Inflammatory macrophage treated with lipopolysaccharide for 1 hour (primary cell): Measurements from ENCODE around the gene TTYH3.
"Not testable (repeated sequence)": the region's sequence is repeated elsewhere in the genome, so short reads cannot be mapped to it uniquely, and the experiment has no call there.

ENCODE experiments used
- DNase-seq, 2 donors: peaks; one replicate each; pipeline ENCODE4 v3.0.0-alpha.2; 2020 to 2022

TTYH3 gene

DNA sequence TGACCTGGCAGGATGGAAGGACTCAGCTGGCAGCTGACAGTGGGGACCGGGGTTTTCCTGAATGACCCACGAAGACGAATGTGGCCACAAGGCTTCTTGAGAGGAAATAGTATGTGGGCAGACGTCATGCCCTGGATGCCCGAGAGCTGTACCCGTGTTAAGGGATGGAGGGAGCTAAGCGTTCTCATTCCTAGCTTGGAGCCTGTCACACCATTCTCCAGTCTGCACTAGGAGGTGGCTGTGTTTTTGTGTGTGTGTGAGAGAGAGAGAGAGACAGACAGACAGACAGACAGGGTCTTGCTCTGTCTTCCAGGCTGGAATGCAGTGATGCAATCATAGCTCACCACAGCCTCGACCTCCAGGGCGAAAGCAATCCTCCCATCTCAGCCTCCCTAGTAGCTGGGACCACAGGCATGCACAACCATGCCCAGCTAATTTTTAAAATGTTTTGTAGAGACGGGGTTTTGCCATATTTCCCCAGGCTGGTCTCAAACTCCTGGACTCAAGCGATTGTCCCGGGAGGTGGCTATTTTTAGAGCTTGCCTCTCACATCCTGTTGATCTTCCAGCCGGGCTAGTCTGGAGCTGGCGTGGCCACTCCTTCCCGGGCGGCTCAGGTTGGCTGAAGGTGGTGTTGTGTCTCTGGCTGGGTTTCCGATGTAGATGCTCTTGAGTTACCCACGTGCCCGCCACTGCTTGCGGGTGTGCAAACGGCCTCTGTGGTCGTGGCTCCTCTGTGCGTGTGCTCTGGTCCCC lies 58.3 kb downstream of the TTYH3 start:
- DNase-seq = peak; percentile 72 to 89

DNA sequence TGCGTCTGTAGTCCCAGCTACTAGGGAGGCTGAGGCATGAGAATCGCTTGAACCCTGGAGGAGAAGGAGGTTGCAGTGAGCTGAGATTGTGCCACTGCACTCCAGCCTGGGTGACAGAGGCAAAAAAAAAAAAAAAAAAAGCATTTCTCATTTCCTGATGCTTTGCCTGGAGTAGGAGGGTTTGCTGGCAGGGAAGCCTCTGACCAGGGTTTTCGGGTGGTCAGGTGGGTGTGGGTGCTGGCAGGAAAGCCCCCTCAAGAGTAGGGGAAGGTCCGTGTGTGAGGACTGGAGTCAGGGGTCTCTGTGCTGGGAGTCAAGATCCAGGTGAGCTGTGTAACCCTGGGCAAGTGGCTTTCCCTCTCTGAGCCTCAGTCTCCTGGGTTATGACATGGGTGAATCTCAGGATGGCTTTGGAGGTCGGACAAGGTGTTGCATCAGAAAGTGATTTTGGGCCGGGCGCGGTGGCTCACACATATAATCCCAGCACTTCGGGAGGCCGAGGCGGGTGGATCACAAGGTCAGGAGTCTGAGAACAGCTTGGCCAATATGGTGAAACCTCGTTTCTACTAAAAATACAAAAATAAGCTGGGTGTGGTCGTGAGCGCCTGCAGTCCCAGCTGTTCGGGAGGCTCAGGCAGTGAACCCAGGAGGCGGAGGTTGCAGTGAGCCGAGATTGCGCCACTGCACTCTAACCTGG lies 59.4 kb downstream of the TTYH3 start:
- peak; percentile 61 to 89 for DNase-seq

GRCh38 chr7:2691932-2692439 lies 60.2 kb downstream of the TTYH3 start:
- DNase-seq = not testable (repeated sequence)

- DNase-seq = no peak
Measured at GRCh38 chr7:2692543-2692942, 60.8 kb downstream of the TTYH3 start.

GRCh38 chr7:2693420-2694121 lies 61.8 kb downstream of the TTYH3 start:
- DNase-seq = peak; percentile 88 to 95

GRCh38 chr7:2694122-2694436 lies 62.3 kb downstream of the TTYH3 start:
- DNase-seq = not testable (repeated sequence)

GRCh38 chr7:2698581-2699288 lies 66.9 kb downstream of the TTYH3 start:
- no peak for DNase-seq

DNA sequence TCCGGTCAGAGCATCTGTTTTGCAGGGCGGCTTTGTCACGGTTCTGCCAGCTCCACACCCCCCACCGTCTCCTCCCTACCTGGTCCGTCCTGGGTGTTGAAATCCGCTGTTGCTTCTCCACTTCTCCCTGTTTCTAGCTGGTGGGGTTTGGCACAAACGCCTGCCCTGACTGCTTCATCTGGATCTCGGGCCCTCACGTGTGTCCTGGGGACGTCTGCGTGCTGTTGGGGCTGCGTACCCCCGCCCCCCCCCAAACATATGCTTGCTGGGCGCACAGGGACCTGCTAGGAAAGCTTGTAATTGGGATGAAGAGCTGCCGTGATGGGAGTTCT lies 67.5 kb downstream of the TTYH3 start:
- DNase-seq = no peak

DNA sequence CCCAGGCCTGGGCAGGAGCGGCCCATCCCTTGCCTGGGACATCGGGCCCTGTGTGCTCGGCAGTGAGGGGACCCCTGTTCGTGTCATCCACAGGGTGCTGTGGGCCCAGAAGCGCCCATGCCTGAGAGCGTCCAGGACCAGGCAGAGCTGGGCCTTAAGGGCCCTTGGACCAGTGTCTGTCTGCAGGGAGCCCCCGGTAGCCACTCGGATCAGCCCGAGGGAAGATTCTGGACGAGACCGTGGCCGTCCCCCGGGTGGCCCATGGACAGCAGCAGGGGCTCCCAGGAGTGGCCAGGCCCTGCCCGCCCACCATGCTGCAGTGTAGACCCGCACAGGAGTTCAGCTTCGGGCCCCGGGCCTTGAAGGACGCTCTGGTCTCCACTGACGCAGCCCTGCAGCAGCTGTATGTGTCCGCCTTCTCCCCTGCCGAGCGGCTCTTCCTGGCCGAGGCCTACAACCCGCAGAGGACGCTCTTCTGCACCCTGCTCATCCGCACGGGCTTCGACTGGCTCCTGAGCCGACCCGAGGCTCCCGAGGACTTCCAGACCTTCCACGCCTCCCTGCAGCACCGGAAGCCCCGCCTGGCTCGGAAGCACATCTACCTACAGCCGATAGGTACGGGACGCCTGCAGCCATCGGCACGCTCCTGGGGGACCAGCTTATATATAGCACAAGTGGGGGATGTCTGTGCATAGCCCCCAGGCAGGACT lies 68.5 kb downstream of the TTYH3 start:
- no peak for DNase-seq

DNA sequence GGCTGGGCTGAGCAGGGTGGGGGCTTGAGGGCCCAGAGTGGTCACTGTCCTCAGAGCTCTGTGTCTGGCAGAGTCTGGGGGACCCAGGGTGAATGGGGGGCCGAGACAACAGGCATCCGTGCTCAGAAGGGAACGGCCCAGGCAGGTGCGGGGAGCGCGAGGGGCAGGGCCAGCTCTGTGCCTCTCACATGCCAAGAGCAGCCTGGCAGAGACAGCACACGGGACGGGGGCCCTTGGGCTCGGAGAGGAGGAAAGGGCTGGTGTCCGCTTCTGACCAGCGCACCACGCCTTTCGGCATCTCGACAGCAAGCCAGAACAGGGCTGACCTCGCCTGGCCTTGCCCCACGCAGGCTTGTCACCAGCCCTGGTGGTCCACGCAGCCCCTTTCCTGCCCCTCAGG lies 69.6 kb downstream of the TTYH3 start:
- DNase-seq = no peak

GRCh38 chr7:2701832-2702593 lies 70.2 kb downstream of the TTYH3 start:
- peak in 1 of 2 donors; percentile 40 for DNase-seq

DNA sequence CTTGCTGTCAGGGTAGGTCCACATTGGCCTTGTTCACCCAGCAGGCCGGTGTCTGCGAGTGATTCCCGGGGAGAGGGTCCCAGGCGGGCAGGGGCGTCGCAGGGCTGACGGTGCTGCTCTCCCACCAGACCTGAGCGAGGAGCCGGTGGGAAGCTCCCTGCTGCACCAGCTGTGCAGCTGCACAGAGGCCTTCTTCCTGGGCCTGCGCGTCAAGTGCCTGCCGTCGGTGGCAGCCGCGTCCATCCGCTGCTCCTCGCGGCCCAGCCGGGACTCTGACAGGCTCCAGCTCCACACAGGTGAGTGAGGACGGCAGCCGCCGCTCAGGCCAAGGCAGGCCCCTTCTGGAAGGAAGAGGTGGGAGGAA lies 70.8 kb downstream of the TTYH3 start:
- DNase-seq = no peak

- DNase-seq = no peak
Measured at GRCh38 chr7:2705371-2706096, 73.7 kb downstream of the TTYH3 start.

DNA sequence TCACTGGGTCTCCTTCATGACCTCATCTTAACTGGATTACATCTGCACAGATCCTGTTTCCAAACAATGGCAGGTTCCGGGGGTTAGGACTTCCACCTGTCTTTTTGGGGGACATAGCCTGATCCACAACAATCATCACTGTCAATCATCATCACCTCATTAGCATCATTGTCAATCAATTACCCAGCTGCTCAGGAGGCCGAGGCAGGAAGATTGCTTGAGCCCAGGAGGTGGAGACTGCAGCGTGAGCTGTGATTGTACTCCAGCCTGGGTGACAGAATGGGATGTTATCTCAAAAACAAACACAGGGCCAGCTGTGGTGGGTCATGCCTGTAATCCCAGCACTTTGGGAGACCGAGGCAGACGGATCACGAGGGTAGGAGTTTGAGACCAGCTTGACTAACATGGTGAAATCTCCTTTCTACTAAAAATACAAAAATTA lies 74.9 kb downstream of the TTYH3 start:
- DNase-seq = no peak

GRCh38 chr7:2707481-2707880 lies 75.7 kb downstream of the TTYH3 start:
- DNase-seq = no peak

DNA sequence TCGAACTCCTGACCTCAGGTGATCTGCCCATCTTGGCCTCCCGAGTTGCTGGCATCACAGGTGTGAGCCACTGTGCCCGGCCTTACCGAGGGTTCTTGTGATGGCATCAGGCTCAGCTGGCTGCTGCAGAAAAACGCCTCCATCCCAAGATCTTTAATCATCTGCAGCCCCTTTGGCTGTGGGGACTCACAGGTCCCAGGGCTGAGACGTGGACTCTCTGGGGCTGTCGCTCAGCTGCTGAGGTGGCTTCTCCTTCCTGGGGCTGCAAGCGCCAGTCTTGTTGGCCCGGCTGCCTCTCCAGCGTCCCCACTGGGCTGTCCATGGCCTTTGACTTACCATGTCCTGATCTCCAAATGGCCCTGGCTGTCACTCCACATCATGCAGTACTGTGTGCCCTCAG lies 76.3 kb downstream of the TTYH3 start:
- no peak for DNase-seq

DNA sequence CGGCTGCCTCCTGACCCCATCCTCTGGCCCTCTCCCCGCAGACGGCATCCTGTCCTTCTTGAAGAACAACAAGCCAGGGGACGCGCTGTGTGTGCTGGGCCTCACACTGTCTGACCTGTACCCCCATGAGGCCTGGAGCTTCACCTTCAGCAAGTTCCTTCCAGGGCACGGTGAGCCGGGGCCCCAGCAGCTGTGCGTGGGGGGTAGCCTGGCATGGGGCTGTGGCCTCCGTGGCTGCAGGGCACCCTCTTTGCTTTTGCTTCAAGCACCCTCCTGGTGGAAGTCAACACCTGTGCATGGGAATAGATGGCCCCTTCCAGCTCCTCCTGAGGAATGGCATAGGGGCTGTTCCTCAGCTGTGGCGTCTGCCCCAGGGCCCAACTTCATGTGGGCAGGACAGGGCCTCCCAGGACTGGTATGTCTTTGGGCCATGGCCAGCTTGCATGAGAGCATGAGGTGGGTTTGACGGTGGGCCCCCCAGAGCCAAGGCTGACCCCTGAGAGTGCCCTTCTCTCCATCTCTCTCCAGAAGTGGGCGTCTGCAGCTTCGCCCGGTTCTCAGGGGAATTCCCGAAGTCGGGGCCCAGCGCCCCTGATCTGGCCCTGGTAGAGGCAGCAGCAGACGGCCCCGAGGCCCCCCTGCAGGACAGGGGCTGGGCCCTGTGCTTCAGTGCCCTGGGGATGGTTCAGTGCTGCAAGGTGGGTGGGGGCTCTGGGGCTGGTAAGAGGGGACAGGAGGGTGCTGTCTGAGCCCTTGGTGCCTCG lies 76.9 kb downstream of the TTYH3 start:
- DNase-seq = no peak

GRCh38 chr7:2709553-2710285 lies 77.9 kb downstream of the TTYH3 start:
- DNase-seq = peak in 1 of 2 donors; percentile 72

DNA sequence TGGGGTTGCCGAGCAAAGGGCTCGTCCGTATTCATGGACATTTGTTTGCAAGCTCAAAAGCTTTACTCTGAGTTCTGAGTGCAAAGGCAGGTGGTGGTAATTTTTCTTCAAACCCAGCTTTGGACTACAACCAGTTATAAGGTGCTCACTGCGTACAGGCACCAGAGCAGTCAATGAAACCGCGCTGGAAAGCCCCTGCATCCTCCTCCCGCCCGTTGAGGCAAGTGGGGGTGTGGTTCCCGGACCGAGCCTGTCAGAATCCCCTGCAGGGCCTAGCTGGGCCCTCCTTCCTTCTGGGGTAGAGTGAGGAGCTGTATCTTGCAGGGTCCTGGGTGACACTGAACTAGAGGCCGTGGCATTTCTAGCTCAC lies 78.5 kb downstream of the TTYH3 start:
- no peak for DNase-seq
